Trophoblast cell (in vitro differentiated cells and primary cell): ENCODE data around the gene TCF21.

ENCODE experiments used
- DNase-seq, 2 donors: peaks; one replicate each; pipeline ENCODE4 v3.0.0-alpha.2; 2016
- H2AFZ ChIP-seq: 2 replicates; pipeline ENCODE4 v1.6.1; 2013; ENCODE audit warnings: low read length, moderate library complexity, mild to moderate bottlenecking; ENCODE audit not compliant: insufficient read depth, poor library complexity
- H2AK5ac ChIP-seq: 2 replicates; pipeline ENCODE4 v1.6.1; 2013; ENCODE audit warnings: mild to moderate bottlenecking, low read length
- H2BK120ac ChIP-seq: 2 replicates; pipeline ENCODE4 v1.6.1; 2013; ENCODE audit warnings: low read length, mild to moderate bottlenecking, moderate library complexity; ENCODE audit not compliant: insufficient read depth, poor library complexity
- H2BK12ac ChIP-seq: 2 replicates; pipeline ENCODE4 v1.6.1; 2013; ENCODE audit warnings: mild to moderate bottlenecking, low read length, moderate library complexity
- H2BK5ac ChIP-seq: 2 replicates; pipeline ENCODE4 v1.6.1; 2013; ENCODE audit warnings: low read length, low read depth, moderate library complexity, mild to moderate bottlenecking; ENCODE audit not compliant: poor library complexity
- H3K14ac ChIP-seq: 2 replicates; pipeline ENCODE4 v1.6.1; 2013; ENCODE audit warnings: mild to moderate bottlenecking, low read length
- H3K18ac ChIP-seq: 2 replicates; pipeline ENCODE4 v1.6.1; 2013; ENCODE audit warnings: mild to moderate bottlenecking, low read length
- H3K23ac ChIP-seq: 2 replicates; pipeline ENCODE4 v1.6.1; 2013; ENCODE audit warnings: low read length
- H3K27ac ChIP-seq: 2 replicates; pipeline ENCODE4 v1.5.1; 2013; ENCODE audit warnings: low read depth, mild to moderate bottlenecking, inconsistent platforms, low read length, moderate library complexity
- H3K27me3 ChIP-seq: 2 replicates; pipeline ENCODE4 v1.6.1; 2013; ENCODE audit warnings: inconsistent platforms, mild to moderate bottlenecking, low read length, moderate library complexity; ENCODE audit not compliant: insufficient read depth
- H3K36me3 ChIP-seq, 2 experiments: 1 replicate in 1 of 2; 2 replicates in 1 of 2; pipeline ENCODE4 v1.6.1; 2013; ENCODE audit warnings: low read length in 2 of 2, mild to moderate bottlenecking in 2 of 2, moderate library complexity in 1 of 2; ENCODE audit not compliant: insufficient read depth in 2 of 2, control insufficient read depth in 1 of 2
- H3K4ac ChIP-seq: 2 replicates; pipeline ENCODE4 v1.6.1; 2013; ENCODE audit warnings: low read depth, mild to moderate bottlenecking, low read length, moderate library complexity
- H3K4me1 ChIP-seq, 2 experiments: 1 replicate in 1 of 2; 2 replicates in 1 of 2; pipeline ENCODE4 v1.6.1; 2013; ENCODE audit warnings: low read length in 2 of 2, mild to moderate bottlenecking in 2 of 2, moderate library complexity in 1 of 2; ENCODE audit not compliant: insufficient read depth in 2 of 2, control insufficient read depth in 1 of 2
- H3K4me2 ChIP-seq: 2 replicates; pipeline ENCODE4 v1.6.1; 2013; ENCODE audit warnings: inconsistent platforms, mild to moderate bottlenecking, low read length, moderate library complexity
- H3K4me3 ChIP-seq: 2 replicates; pipeline ENCODE4 v1.5.1; 2013; ENCODE audit warnings: mild to moderate bottlenecking, low read depth, low read length, inconsistent platforms
- H3K79me1 ChIP-seq: one replicate; pipeline ENCODE4 v1.6.1; 2013; ENCODE audit warnings: low read length
- H3K79me2 ChIP-seq: 2 replicates; pipeline ENCODE4 v1.6.1; 2013; ENCODE audit warnings: low read length, mild to moderate bottlenecking; ENCODE audit not compliant: control insufficient read depth, insufficient read depth, poor library complexity
- H3K9ac ChIP-seq: 2 replicates; pipeline ENCODE4 v1.6.1; 2013; ENCODE audit warnings: mild to moderate bottlenecking, low read length
- H3K9me3 ChIP-seq: 2 replicates; pipeline ENCODE4 v1.6.1; 2013; ENCODE audit warnings: low read depth, mild to moderate bottlenecking, control low read depth, inconsistent platforms, low read length; ENCODE audit not compliant: insufficient read depth
- H4K12ac ChIP-seq: 2 replicates; pipeline ENCODE4 v1.6.1; 2013; ENCODE audit warnings: low read depth, mild to moderate bottlenecking, low read length, moderate library complexity
- H4K8ac ChIP-seq: 2 replicates; pipeline ENCODE4 v1.6.1; 2013; ENCODE audit warnings: low read depth, mild to moderate bottlenecking, low read length, moderate library complexity
- H4K91ac ChIP-seq: one replicate; pipeline ENCODE4 v1.6.1; 2013; ENCODE audit warnings: low read depth, mild to moderate bottlenecking, low read length, moderate library complexity
- WGBS: extraction: QIAGEN DNeasy Blood & Tissue Kit; methylation state at CpG from one replicate; pipeline ENCODE4 v1.1.7; 2013; ENCODE audit warnings: missing lambda C conversion rate; ENCODE audit not compliant: insufficient read length, insufficient coverage; ENCODE audit errors: extremely low coverage; 5-methylcytosine and 5-hydroxymethylcytosine counted together

Gene TCF21

GRCh38 chr6:133889557-133890403 lies 867 bp downstream of the TCF21 start:
- H3K4me2 ChIP-seq, result peak overlapping the region; percentile 76
- no peak overlapping the region for H4K8ac ChIP-seq
- H3K4ac ChIP-seq, result no peak overlapping the region
- no peak overlapping the region for H3K14ac ChIP-seq
- H3K9ac ChIP-seq, result no peak overlapping the region
- H3K79me1 ChIP-seq, result no peaks in the 10 kb centered on the region
- H3K36me3 ChIP-seq, result no peaks in the 10 kb centered on the region
- H2BK5ac ChIP-seq, result no peak overlapping the region
- H4K12ac ChIP-seq, result no peak overlapping the region
- no CpG with 5 or more reads among the region's 56 CpGs for WGBS
- H3K4me3 ChIP-seq, result peak overlapping the region; percentile 8
- no peak overlapping the region for H2BK12ac ChIP-seq
- H3K79me2 ChIP-seq, result no peaks in the 10 kb centered on the region
- H3K4me1 ChIP-seq, result peaks cover 18 to 19% of the 10 kb centered on the region in 2 experiments
- H3K18ac ChIP-seq, result no peak overlapping the region
- no peak for DNase-seq
- H3K23ac ChIP-seq, result no peak overlapping the region
- H3K9me3 ChIP-seq, result no peaks in the 10 kb centered on the region
- no peak overlapping the region for H2AK5ac ChIP-seq
- H4K91ac ChIP-seq, result no peak overlapping the region
- peaks cover 51% of the 10 kb centered on the region for H3K27me3 ChIP-seq
- no peak overlapping the region for H3K27ac ChIP-seq
- H2AFZ ChIP-seq, result no peak overlapping the region
- no peak overlapping the region for H2BK120ac ChIP-seq

- no peaks in the 10 kb centered on the region for H3K79me2 ChIP-seq
- H3K27ac ChIP-seq, result no peak overlapping the region
- H3K4ac ChIP-seq, result no peak overlapping the region
- H3K4me3 ChIP-seq, result no peak overlapping the region
- H2BK120ac ChIP-seq, result no peak overlapping the region
- H3K79me1 ChIP-seq, result no peaks in the 10 kb centered on the region
- H4K8ac ChIP-seq, result no peak overlapping the region
- no peak overlapping the region for H3K18ac ChIP-seq
- no peak overlapping the region for H4K12ac ChIP-seq
- H3K4me1 ChIP-seq, result peaks cover 19 to 20% of the 10 kb centered on the region in 2 experiments
- H3K4me2 ChIP-seq, result no peak overlapping the region
- H3K27me3 ChIP-seq, result peaks cover 58% of the 10 kb centered on the region
- no peak overlapping the region for H2BK5ac ChIP-seq
- H3K9ac ChIP-seq, result no peak overlapping the region
- no peak for DNase-seq
- H4K91ac ChIP-seq, result no peak overlapping the region
- H2BK12ac ChIP-seq, result no peak overlapping the region
- H2AK5ac ChIP-seq, result no peak overlapping the region
- no peak overlapping the region for H3K14ac ChIP-seq
- WGBS, result no CpG with 5 or more reads among the region's 4 CpGs
- H3K23ac ChIP-seq, result no peak overlapping the region
- H3K9me3 ChIP-seq, result no peaks in the 10 kb centered on the region
- H3K36me3 ChIP-seq, result no peaks in the 10 kb centered on the region
- no peak overlapping the region for H2AFZ ChIP-seq
Observed at GRCh38 chr6:133890711-133891148, 1.8 kb downstream of the TCF21 start.

- H4K12ac ChIP-seq, result no peak overlapping the region
- no peak overlapping the region for H2AFZ ChIP-seq
- peak overlapping the region; percentile 56 for H3K4me2 ChIP-seq
- peak overlapping the region; percentile 6 for H3K4me3 ChIP-seq
- H3K9me3 ChIP-seq, result no peaks in the 10 kb centered on the region
- no peaks in the 10 kb centered on the region for H3K79me2 ChIP-seq
- no peak overlapping the region for H3K4ac ChIP-seq
- WGBS, result no CpG with 5 or more reads among the region's 45 CpGs
- no peak overlapping the region for H3K14ac ChIP-seq
- peaks cover 22% of the 10 kb centered on the region in 2 experiments for H3K4me1 ChIP-seq
- no peak overlapping the region for H3K23ac ChIP-seq
- H4K8ac ChIP-seq, result no peak overlapping the region
- H3K27me3 ChIP-seq, result peaks cover 64% of the 10 kb centered on the region
- H2BK12ac ChIP-seq, result no peak overlapping the region
- H3K27ac ChIP-seq, result no peak overlapping the region
- H3K9ac ChIP-seq, result no peak overlapping the region
- no peaks in the 10 kb centered on the region for H3K36me3 ChIP-seq
- no peak overlapping the region for H4K91ac ChIP-seq
- H3K18ac ChIP-seq, result no peak overlapping the region
- no peak overlapping the region for H2BK120ac ChIP-seq
- H3K79me1 ChIP-seq, result no peaks in the 10 kb centered on the region
- DNase-seq, result no peak
- H2BK5ac ChIP-seq, result no peak overlapping the region
- H2AK5ac ChIP-seq, result no peak overlapping the region
Observed at GRCh38 chr6:133891149-133891926, 2.4 kb downstream of the TCF21 start.

- H3K23ac ChIP-seq, result no peak overlapping the region
- peaks cover 66% of the 10 kb centered on the region for H3K27me3 ChIP-seq
- no peak overlapping the region for H4K91ac ChIP-seq
- no peak overlapping the region for H3K4me3 ChIP-seq
- no peak overlapping the region for H2BK12ac ChIP-seq
- H2BK120ac ChIP-seq, result no peak overlapping the region
- no peak overlapping the region for H3K4ac ChIP-seq
- H3K14ac ChIP-seq, result no peak overlapping the region
- H4K8ac ChIP-seq, result no peak overlapping the region
- peak overlapping the region; percentile 56 for H3K4me2 ChIP-seq
- H3K4me1 ChIP-seq, result peaks cover 22% of the 10 kb centered on the region in 2 experiments
- no peaks in the 10 kb centered on the region for H3K36me3 ChIP-seq
- no peak overlapping the region for H3K27ac ChIP-seq
- no peaks in the 10 kb centered on the region for H3K9me3 ChIP-seq
- no peak overlapping the region for H2AFZ ChIP-seq
- no peak for DNase-seq
- no peak overlapping the region for H3K9ac ChIP-seq
- H3K79me2 ChIP-seq, result no peaks in the 10 kb centered on the region
- WGBS, result no CpG with 5 or more reads among the region's 12 CpGs
- no peak overlapping the region for H2AK5ac ChIP-seq
- no peak overlapping the region for H3K18ac ChIP-seq
- H4K12ac ChIP-seq, result no peak overlapping the region
- H2BK5ac ChIP-seq, result no peak overlapping the region
- H3K79me1 ChIP-seq, result no peaks in the 10 kb centered on the region
Observed at GRCh38 chr6:133891927-133892812, 3.3 kb downstream of the TCF21 start.
